OCI-LY1 (cell line): ENCODE data around the gene AP2A2.

Source experiments
- H2AFZ ChIP-seq: fragments of 200-600 bp; sonication (generic), shearing (Covaris generic); 2 replicates; pipeline ENCODE4 v1.6.0; 2014; ENCODE audit warnings: antibody characterized with exemption, mild to moderate bottlenecking, low read length
- H3F3A ChIP-seq: fragments of 200-600 bp; sonication (generic), shearing (Covaris generic); 2 replicates; pipeline ENCODE4 v1.6.0; 2014; ENCODE audit warnings: mild to moderate bottlenecking, antibody characterized with exemption, low read length, moderate library complexity; ENCODE audit not compliant: insufficient read depth
- H3K27ac ChIP-seq: fragments of 200-600 bp; sonication (generic); 2 replicates; pipeline ENCODE4 v1.5.1; 2014; ENCODE audit warnings: low read length, mixed run types, mild to moderate bottlenecking, low read depth; ENCODE audit not compliant: poor library complexity, severe bottlenecking
- H3K27me3 ChIP-seq: fragments of 200-600 bp; sonication (generic); 2 replicates; pipeline ENCODE4 v1.6.0; 2014; ENCODE audit warnings: antibody characterized with exemption, mild to moderate bottlenecking, low read length, moderate library complexity; ENCODE audit not compliant: insufficient read depth
- H3K36me3 ChIP-seq: fragments of 200-600 bp; sonication (generic); 2 replicates; pipeline ENCODE4 v1.6.1; 2014; ENCODE audit warnings: mild to moderate bottlenecking, antibody characterized with exemption, low read length, moderate library complexity, mixed read lengths; ENCODE audit not compliant: insufficient read depth
- H3K4me1 ChIP-seq: fragments of 200-600 bp; sonication (generic); 2 replicates; pipeline ENCODE4 v1.5.1; 2014; ENCODE audit warnings: mild to moderate bottlenecking, low read length, moderate library complexity; ENCODE audit not compliant: insufficient read depth, severe bottlenecking
- H3K4me2 ChIP-seq: fragments of 200-600 bp; sonication (generic), shearing (Covaris generic); 2 replicates; pipeline ENCODE4 v1.6.1; 2014; ENCODE audit warnings: low read length
- H3K4me3 ChIP-seq: fragments of 200-600 bp; sonication (generic); 2 replicates; pipeline ENCODE4 v1.5.1; 2014; ENCODE audit warnings: low read length, low read depth, mild to moderate bottlenecking, mixed read lengths; ENCODE audit not compliant: poor library complexity, severe bottlenecking
- H3K79me2 ChIP-seq: fragments of 200-600 bp; shearing (Covaris generic); 2 replicates; pipeline ENCODE4 v1.6.1; 2016; ENCODE audit warnings: mixed run types, low read length, mixed read lengths; ENCODE audit not compliant: insufficient read depth
- H3K9ac ChIP-seq: fragments of 200-600 bp; sonication (generic), shearing (Covaris generic); 2 replicates; pipeline ENCODE4 v1.6.1; 2014; ENCODE audit warnings: mild to moderate bottlenecking, low read length, mixed read lengths
- H3K9me2 ChIP-seq: fragments of 200-600 bp; sonication (generic), shearing (Covaris generic); 2 replicates; pipeline ENCODE4 v1.6.1; 2014; ENCODE audit warnings: low read depth, mild to moderate bottlenecking, low read length, mixed read lengths
- H3K9me3 ChIP-seq: fragments of 200-600 bp; shearing (Covaris generic); 2 replicates; pipeline ENCODE4 v1.6.1; 2014; ENCODE audit warnings: low read length, mixed read lengths
- H4K20me1 ChIP-seq: fragments of 200-600 bp; sonication (generic), shearing (Covaris generic); 2 replicates; pipeline ENCODE4 v1.6.0; 2016; ENCODE audit warnings: mild to moderate bottlenecking, low read length; ENCODE audit not compliant: insufficient read depth
- EZH2 ChIP-seq: fragments of 200-600 bp; sonication (generic), shearing (Covaris generic); IDR thresholded peaks from 2 replicates; pipeline ENCODE4 v1.8.0; 2017; ENCODE audit warnings: borderline replicate concordance, mixed run types, mild to moderate bottlenecking, antibody characterized with exemption, low read length, moderate library complexity, mixed read lengths
- TF ChIP-seq, protein P1 (sequence below): fragments of 200-600 bp; sonication (generic), shearing (Covaris generic); IDR thresholded peaks from 2 replicates; pipeline ENCODE4 v1.5.1; 2017; ENCODE audit warnings: mild to moderate bottlenecking, antibody characterized with exemption, low read length, moderate library complexity, mixed read lengths

Gene AP2A2

DNA sequence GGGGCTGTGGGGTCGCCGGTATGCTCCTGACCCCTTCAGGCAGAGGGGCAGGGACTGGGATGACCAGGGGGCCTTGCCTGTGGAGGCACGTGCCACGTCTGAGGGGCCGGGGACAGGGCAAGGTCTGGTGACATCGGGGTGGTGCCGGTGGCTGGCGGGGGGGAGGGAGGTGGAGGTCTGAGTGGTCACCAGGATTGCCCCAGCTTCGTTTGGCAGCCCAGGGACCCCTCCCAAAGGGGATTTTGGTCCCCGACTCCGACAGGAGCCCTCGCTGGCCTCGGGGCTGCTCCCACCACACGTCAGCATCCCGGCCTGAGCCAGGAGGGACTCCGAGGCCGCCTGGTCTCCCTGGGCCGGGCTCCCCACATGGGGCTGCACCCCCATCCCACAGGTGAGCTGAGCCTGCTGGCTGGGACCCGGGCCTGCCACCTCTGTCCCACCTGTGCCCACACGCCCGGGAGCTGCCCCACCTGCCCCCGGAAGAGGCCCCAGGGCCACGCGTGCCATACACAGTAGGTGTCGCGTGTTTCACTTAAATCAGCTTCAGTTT, 111.9 kb downstream of the AP2A2 start:
- Histone ChIP-seq H3K9ac (no peak overlapping the region), H4K20me1 (no peaks in the 10 kb centered on the region), H3F3A (no peaks in the 10 kb centered on the region), H3K9me3 (no peaks in the 10 kb centered on the region), H3K79me2 (no peaks in the 10 kb centered on the region), H3K27ac (no peak overlapping the region), H3K4me3 (no peak overlapping the region), H3K9me2 (no peaks in the 10 kb centered on the region), H3K36me3 (no peaks in the 10 kb centered on the region), H3K4me2 (no peak overlapping the region), H3K4me1 (no peaks in the 10 kb centered on the region), H3K27me3 (no peaks in the 10 kb centered on the region), H2AFZ (no peak overlapping the region)
- TF ChIP-seq, protein P1, sequence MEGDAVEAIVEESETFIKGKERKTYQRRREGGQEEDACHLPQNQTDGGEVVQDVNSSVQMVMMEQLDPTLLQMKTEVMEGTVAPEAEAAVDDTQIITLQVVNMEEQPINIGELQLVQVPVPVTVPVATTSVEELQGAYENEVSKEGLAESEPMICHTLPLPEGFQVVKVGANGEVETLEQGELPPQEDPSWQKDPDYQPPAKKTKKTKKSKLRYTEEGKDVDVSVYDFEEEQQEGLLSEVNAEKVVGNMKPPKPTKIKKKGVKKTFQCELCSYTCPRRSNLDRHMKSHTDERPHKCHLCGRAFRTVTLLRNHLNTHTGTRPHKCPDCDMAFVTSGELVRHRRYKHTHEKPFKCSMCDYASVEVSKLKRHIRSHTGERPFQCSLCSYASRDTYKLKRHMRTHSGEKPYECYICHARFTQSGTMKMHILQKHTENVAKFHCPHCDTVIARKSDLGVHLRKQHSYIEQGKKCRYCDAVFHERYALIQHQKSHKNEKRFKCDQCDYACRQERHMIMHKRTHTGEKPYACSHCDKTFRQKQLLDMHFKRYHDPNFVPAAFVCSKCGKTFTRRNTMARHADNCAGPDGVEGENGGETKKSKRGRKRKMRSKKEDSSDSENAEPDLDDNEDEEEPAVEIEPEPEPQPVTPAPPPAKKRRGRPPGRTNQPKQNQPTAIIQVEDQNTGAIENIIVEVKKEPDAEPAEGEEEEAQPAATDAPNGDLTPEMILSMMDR, result no peak
- TF ChIP-seq EZH2, result no peak

DNA sequence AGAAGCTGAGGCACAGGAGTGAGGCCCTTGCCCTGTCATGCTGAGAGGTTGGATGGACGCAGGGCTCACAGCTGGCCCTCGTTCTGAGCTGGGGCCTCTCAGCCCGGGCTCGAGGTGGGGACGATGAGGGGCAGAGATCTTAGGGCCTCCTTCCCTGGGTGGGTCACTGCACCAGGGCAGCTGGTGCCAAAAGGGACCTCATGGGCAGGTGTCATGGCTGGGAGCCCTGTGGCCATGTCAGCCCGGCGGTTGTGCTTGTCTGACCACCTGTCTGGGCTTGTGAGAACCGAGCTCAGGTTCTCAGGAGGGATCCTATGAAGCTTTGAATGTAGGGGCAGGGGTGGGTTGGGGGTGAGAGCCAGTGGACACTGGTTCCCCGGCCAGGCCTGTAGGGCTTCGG, 112.7 kb downstream of the AP2A2 start:
- TF ChIP-seq, protein P1, result no peak
- no peak for TF ChIP-seq EZH2
- no peaks in the 10 kb centered on the region for H3K9me2 ChIP-seq
- H3K9me3 ChIP-seq, result no peaks in the 10 kb centered on the region
- H3K27me3 ChIP-seq, result no peaks in the 10 kb centered on the region
- no peak overlapping the region for H3K9ac ChIP-seq
- peaks cover under 1% of the 10 kb centered on the region for H3K4me1 ChIP-seq
- H3K27ac ChIP-seq, result no peak overlapping the region
- no peaks in the 10 kb centered on the region for H4K20me1 ChIP-seq
- H3K4me3 ChIP-seq, result no peak overlapping the region
- no peaks in the 10 kb centered on the region for H3F3A ChIP-seq
- no peak overlapping the region for H2AFZ ChIP-seq
- no peak overlapping the region for H3K4me2 ChIP-seq
- no peaks in the 10 kb centered on the region for H3K36me3 ChIP-seq
- H3K79me2 ChIP-seq, result no peaks in the 10 kb centered on the region

DNA sequence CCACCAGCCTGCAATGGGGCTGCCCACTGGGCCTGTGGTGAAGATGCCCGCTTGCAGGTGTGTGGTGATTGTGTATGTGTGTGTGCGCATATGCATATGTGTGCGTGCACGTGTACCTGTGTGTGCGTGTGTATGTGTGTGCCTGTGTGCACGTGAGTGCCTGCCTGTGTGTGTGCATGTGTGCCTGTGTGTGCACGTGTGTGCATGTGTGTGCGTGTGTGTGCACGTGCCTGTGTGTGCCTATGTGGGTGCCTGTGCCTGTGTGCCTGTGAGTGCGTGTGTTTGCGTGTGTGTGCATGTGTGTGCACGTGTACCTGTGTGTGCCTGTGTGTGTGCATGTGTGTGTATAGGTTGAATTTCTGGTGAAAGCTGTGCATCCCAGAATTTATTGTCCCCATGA, 113.3 kb downstream of the AP2A2 start:
- Histone ChIP-seq H3K4me2 (no peak overlapping the region), H3K36me3 (no peaks in the 10 kb centered on the region), H4K20me1 (no peaks in the 10 kb centered on the region), H3K9me3 (no peaks in the 10 kb centered on the region), H3K27ac (no peak overlapping the region), H3K27me3 (no peaks in the 10 kb centered on the region), H3K9me2 (no peaks in the 10 kb centered on the region), H3K79me2 (no peaks in the 10 kb centered on the region), H3K4me3 (no peak overlapping the region), H3K9ac (no peak overlapping the region), H3K4me1 (peaks cover 6% of the 10 kb centered on the region), H3F3A (no peaks in the 10 kb centered on the region), H2AFZ (no peak overlapping the region)
- no peak for TF ChIP-seq EZH2
- TF ChIP-seq, protein P1, result no peak
